ENCODE data around the gene KIF4A.
A peak's percentile ranks its signal among the peaks of the same experiment; 100 is the strongest.

KIF4A gene

GRCh38 chrX:70410921-70411320 lies 121.0 kb downstream of the KIF4A start:
- DNase-seq: no peak

GRCh38 chrX:70411475-70411874 lies 121.6 kb downstream of the KIF4A start:
- no peak for DNase-seq

GRCh38 chrX:70421618-70422017 lies 131.7 kb downstream of the KIF4A start:
- DNase-seq: no peak

- no peak for DNase-seq
Observed at GRCh38 chrX:70422851-70423341, 133.0 kb downstream of the KIF4A start, which contains the start of gene GDPD2. GDPD2 (plus strand) TSS chrX:70423314; CDS start chrX:70424985, 1,671 bp downstream.

- no peak for DNase-seq
Observed at GRCh38 chrX:70423936-70424675, 134.2 kb downstream of the KIF4A start.

GRCh38 chrX:70424801-70425200 lies 134.9 kb downstream of the KIF4A start:
- no peak for DNase-seq

- DNase-seq: no peak
Observed at GRCh38 chrX:70426286-70427278, 136.7 kb downstream of the KIF4A start.

- no peak for DNase-seq
Observed at GRCh38 chrX:70427365-70427764, 137.5 kb downstream of the KIF4A start.

- no peak for DNase-seq
Observed at GRCh38 chrX:70429759-70430158, 139.9 kb downstream of the KIF4A start.

GRCh38 chrX:70432936-70433847 lies 143.3 kb downstream of the KIF4A start:
- no peak for DNase-seq

GRCh38 chrX:70433848-70434351 lies 144.0 kb downstream of the KIF4A start:
- peak; percentile 73 for DNase-seq

GRCh38 chrX:70434352-70434866 lies 144.5 kb downstream of the KIF4A start:
- DNase-seq: peak; percentile 60

GRCh38 chrX:70434914-70435586 lies 145.1 kb downstream of the KIF4A start:
- no peak for DNase-seq

GRCh38 chrX:70436343-70436742 lies 146.4 kb downstream of the KIF4A start:
- no peak for DNase-seq

- DNase-seq: no peak
Observed at GRCh38 chrX:70437011-70437410, 147.1 kb downstream of the KIF4A start.

- DNase-seq: no peak
Observed at GRCh38 chrX:70437921-70438665, 148.2 kb downstream of the KIF4A start.

- no peak for DNase-seq
Observed at GRCh38 chrX:70439016-70439415, 149.1 kb downstream of the KIF4A start.

GRCh38 chrX:70442224-70442623 lies 152.3 kb downstream of the KIF4A start:
- no peak for DNase-seq

- no peak for DNase-seq
Observed at GRCh38 chrX:70444326-70444945, 154.5 kb downstream of the KIF4A start, which contains the start of gene DLG3. DLG3 (plus strand) TSS chrX:70444835; CDS start chrX:70445202, 367 bp downstream.

All from activated CD8-positive, alpha-beta memory T cell treated with anti-CD3 and anti-CD28 coated beads, Interleukin-2, amount 50 U/mL, for 4 hours (primary cell).